PC-9 (cell line): Measurements from ENCODE around the gene GDF7.

ENCODE experiments used
- CTCF ChIP-seq: fragments of 200-600 bp; sonication (generic); conservative IDR thresholded peaks from 2 replicates; pipeline ENCODE4 v1.6.1; 2017; ENCODE audit warnings: mixed run types, antibody characterized with exemption, mild to moderate bottlenecking, moderate library complexity
- EZH2 ChIP-seq: fragments of 200-600 bp; sonication (generic); IDR thresholded peaks from 2 replicates; pipeline ENCODE4 v1.8.0; 2017; ENCODE audit warnings: antibody characterized with exemption, low read depth

GRCh38 chr2:20684581-20685063, 17.7 kb downstream of the GDF7 start:
- no peak for TF ChIP-seq CTCF
- TF ChIP-seq EZH2: no peak
